ENCODE measurements around the gene TUBB8B.
"Not testable (repeated sequence)": the region's sequence is repeated elsewhere in the genome, so short reads cannot be mapped to it uniquely, and the experiment has no call there.

TUBB8B gene

DNA sequence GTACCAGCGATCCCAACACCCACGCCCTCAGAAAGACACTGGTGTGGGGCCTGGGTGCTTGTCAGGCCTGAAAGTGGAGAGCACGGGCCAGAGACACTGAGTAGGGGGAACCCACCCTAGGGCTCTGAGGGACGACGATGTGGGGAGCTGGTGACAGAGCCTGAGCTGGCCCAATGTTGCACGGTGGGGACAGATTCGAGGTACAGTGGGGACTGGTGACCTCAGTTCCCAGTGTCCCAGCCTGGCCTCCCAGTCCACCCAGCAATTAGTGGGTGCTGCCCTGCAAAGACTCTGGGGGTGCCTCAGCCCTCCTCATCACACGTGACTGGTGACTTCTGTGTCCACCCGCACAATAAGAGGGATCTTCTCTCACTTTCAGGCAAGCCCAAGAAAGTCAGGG is 36.6 kb downstream of the TUBB8B start:
- DNase-seq (ENCODE audit: low spot score): not testable (repeated sequence)

DNA sequence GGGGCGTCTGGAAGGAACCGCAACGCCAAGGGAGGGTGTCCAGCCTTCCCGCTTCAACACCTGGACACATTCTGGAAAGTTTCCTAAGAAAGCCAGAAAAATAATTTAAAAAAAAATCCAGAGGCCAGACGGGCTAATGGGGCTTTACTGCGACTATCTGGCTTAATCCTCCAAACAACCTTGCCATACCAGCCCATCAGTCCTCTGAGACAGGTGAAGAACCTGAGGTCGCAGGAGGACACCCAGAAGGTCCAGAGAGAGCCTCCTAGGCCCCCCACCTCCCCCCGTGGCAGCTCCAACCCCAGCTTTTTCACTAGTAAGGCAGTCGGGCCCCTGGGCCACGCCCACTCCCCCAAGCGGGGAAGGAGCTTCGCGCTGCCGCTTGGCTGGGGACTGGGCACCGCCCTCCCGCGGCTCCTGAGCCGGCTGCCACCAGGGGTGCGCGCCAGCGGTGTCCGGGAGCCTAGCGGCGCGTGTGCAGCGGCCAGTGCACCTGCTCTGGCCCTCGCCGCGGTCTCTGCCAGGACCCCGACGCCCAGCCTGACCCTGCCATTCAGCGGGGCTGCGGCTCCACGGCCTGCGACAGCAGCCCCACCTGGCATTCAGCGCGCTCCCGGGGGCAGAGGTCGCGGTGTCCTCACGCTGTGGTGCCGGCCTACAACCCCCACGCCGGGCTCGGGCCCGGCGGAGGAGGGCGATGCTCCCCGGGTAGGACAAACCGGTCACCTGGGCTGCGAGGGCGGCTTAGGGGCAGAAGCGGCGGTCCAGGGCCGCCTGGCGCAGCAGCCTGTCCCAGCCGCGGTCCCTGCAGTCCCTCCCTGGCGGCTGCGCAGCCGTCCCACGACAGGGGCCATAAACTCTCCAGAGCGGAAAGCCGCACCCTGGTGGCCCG is 37.8 kb downstream of the TUBB8B start:
- not testable (repeated sequence) for DNase-seq (ENCODE audit: low spot score)

DNA sequence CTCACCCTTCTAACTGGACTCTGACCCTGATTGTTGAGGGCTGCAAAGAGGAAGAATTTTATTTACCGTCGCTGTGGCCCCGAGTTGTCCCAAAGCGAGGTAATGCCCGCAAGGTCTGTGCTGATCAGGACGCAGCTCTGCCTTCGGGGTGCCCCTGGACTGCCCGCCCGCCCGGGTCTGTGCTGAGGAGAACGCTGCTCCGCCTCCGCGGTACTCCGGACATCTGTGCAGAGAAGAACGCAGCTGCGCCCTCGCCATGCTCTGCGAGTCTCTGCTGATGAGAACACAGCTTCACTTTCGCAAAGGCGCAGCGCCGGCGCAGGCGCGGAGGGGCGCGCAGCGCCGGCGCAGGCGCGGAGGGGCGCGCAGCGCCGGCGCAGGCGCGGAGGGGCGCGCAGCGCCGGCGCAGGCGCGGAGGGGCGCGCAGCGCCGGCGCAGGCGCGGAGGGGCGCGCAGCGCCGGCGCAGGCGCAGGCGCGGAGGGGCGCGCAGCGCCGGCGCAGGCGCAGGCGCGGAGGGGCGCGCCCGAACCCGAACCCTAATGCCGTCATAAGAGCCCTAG is 38.7 kb downstream of the TUBB8B start:
- not testable (repeated sequence) for DNase-seq (ENCODE audit: low spot score)

DNA sequence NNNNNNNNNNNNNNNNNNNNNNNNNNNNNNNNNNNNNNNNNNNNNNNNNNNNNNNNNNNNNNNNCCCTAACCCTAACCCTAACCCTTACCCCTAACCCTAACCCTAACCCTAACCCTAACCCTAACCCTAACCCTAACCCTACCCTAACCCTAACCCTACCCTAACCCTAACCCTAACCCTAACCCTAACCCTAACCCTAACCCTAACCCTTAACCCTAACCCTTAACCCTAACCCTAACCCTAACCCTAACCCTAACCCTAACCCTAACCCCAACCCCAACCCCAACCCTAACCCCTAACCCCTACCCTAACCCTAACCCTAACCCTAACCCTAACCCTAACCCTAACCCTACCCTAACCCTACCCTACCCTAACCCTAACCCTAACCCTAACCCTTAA is 39.5 kb downstream of the TUBB8B start:
- not testable (repeated sequence) for DNase-seq (ENCODE audit: low spot score)

Data from AG08395 (cell line).